Stimulated activated naive CD8-positive, alpha-beta T cell treated with anti-CD3 and anti-CD28 coated beads, Interleukin-15, amount 100 ng/mL, for 72 hours (primary cell): ENCODE data around the gene SDHC.
"Not testable (repeated sequence)": the region's sequence is repeated elsewhere in the genome, so short reads cannot be mapped to it uniquely, and the experiment has no call there.

Experiments
- ATAC-seq: fragments of 150-1000 bp; cut with Tn5 transposase; 2 replicates; pipeline ENCODE4 v1.10.0; 2021; ENCODE audit warnings: mild to moderate bottlenecking, moderate library complexity
- DNase-seq, 2 donors: peaks; one replicate each; pipeline ENCODE4 v3.0.0; 2021 to 2022
- H3K27ac Mint-ChIP-seq, 2 donors: one replicate each; pipeline ENCODE4 v1.8.0; 2022; ENCODE audit warnings: mild to moderate bottlenecking in 2 of 2, mixed read lengths in 2 of 2, moderate library complexity in 2 of 2
- H3K27me3 Mint-ChIP-seq: one replicate; pipeline ENCODE4 v1.8.0; 2022; ENCODE audit warnings: mixed read lengths
- H3K4me1 Mint-ChIP-seq: one replicate; pipeline ENCODE4 v1.8.0; 2022; ENCODE audit warnings: mild to moderate bottlenecking, mixed read lengths
- H3K4me3 Mint-ChIP-seq, 2 donors: one replicate each; pipeline ENCODE4 v1.8.0; 2022; ENCODE audit warnings: mild to moderate bottlenecking in 2 of 2, mixed read lengths in 2 of 2, moderate library complexity in 1 of 2
- H3K9me3 Mint-ChIP-seq, 2 donors: one replicate each; pipeline ENCODE4 v1.8.0; 2022; ENCODE audit warnings: mixed read lengths in 2 of 2

SDHC gene

DNA sequence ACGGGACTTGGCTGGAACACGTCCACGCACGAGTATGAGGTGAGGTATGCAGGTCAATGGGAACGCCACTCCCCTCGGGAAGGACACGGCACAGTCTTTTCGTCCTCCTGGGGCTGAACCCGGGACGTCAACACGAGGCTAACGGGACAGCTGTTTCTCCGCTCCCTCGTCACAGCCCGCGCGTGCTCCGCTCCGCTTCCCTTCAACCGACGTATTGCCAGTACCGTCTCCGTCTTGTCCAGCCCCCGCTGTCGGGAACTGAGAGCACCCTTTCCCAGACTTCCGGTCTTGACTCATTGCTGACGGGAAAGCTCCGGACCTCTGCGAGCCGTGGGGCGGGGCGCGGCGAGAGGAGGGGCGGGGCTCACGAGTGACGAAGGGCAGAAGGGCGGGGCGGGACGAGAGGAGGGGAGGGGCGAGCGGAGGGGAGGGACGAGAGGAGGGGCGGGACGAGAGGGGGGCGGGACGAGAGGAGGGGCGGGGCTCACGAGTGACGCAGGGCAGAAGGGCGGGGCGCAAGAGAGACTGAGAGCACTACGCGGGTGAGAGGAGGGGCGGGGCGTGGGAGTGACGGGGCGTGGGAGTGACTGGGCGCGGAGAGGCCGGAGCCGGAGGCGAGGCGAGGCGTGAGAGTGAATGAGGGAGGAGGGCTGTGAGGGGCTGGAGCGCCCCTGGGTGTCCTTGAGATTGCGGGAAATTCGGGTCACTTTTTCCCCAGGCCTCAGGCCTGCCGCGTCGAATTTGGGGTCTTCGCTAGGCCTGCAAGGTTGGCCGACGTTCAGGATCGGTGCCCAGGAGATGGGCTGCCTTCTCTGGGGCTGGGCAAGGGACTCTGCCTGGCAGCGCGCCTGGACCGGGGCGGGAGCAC, 75.7 kb downstream of the SDHC start:
- Mint-ChIP-seq H3K4me1 (peaks cover 63% of the 10 kb centered on the region), H3K27me3 (no peaks in the 10 kb centered on the region), H3K27ac (peak overlapping the region; percentile 98 to 99), H3K9me3 (no peaks in the 10 kb centered on the region), H3K4me3 (peak overlapping the region; percentile 96)
- DNase-seq (peak; percentile 89 to 92), ATAC-seq (peak; percentile 88)

DNA sequence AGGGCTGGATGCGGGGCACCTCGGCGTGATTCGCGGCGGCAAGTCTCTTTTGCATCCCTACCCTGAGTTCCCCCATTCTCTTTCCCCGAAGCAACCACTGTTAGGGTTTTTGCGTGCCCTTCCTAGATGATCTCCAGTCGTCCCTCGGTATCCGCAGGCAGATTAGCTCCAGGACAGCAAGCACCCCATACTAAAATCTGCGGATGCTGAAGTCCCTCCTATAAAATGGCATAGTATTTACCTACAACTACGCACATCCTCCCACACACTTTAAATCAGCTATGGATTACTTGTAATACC, 76.3 kb downstream of the SDHC start:
- DNase-seq (no peak), ATAC-seq (peak; percentile 39)
- H3K27me3 Mint-ChIP-seq = no peaks in the 10 kb centered on the region
- peak overlapping the region; percentile 98 to 99 for H3K27ac Mint-ChIP-seq
- no peaks in the 10 kb centered on the region for H3K9me3 Mint-ChIP-seq
- H3K4me3 Mint-ChIP-seq = peak overlapping the region; percentile 96
- peaks cover 63% of the 10 kb centered on the region for H3K4me1 Mint-ChIP-seq

GRCh38 chr1:161391136-161391535, 77.0 kb downstream of the SDHC start:
- H3K4me1 Mint-ChIP-seq = peaks cover 60% of the 10 kb centered on the region
- peak overlapping the region; percentile 96 for H3K4me3 Mint-ChIP-seq

GRCh38 chr1:161391611-161392010, 77.4 kb downstream of the SDHC start:
- peaks cover 55% of the 10 kb centered on the region for H3K4me1 Mint-ChIP-seq
- no peak for DNase-seq
- no peak overlapping the region for H3K27ac Mint-ChIP-seq
- peak overlapping the region; percentile 50 to 57 for H3K4me3 Mint-ChIP-seq
- H3K9me3 Mint-ChIP-seq = no peaks in the 10 kb centered on the region
- no peak for ATAC-seq
- H3K27me3 Mint-ChIP-seq = no peaks in the 10 kb centered on the region

More at GRCh38 chr1:161391136-161391535, 77.0 kb downstream of the SDHC start:
- not testable (repeated sequence) for H3K9me3 Mint-ChIP-seq, DNase-seq, H3K27me3 Mint-ChIP-seq, ATAC-seq, H3K27ac Mint-ChIP-seq

GRCh38 chr1:161393151-161393550, 79.0 kb downstream of the SDHC start:
- Mint-ChIP-seq H3K27ac (no peak overlapping the region), H3K4me1 (peaks cover 43% of the 10 kb centered on the region), H3K9me3 (no peaks in the 10 kb centered on the region), H3K4me3 (no peak overlapping the region), H3K27me3 (no peaks in the 10 kb centered on the region)
- ATAC-seq = no peak
- DNase-seq = no peak

GRCh38 chr1:161397038-161397437, 82.9 kb downstream of the SDHC start:
- not testable (repeated sequence) for ATAC-seq, H3K4me3 Mint-ChIP-seq, DNase-seq, H3K9me3 Mint-ChIP-seq, H3K27ac Mint-ChIP-seq, H3K27me3 Mint-ChIP-seq
- peaks cover 44% of the 10 kb centered on the region for H3K4me1 Mint-ChIP-seq

DNA sequence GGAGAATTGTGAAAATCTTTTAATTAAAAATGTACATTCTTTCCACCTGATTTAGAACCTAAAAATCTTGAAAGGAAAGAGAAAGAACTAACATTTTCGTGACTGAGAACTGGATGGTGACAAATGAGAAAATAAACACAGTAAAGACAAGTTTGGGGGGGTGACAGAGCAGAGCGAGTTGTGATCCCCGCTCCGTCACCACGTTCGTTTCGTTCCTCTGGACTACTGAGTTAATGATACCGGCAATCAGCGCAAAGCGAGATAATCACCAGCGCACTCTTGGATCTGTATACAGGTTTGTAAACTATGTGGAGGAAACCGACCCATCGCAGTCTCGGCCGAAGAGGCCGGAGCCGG, 84.7 kb downstream of the SDHC start:
- Mint-ChIP-seq H3K4me1 (peaks cover 32% of the 10 kb centered on the region), H3K27me3 (peaks cover under 1% of the 10 kb centered on the region), H3K9me3 (peaks cover 0 to 3% of the 10 kb centered on the region in 2 donors), H3K27ac (peak overlapping the region; percentile 98 to 100), H3K4me3 (peak overlapping the region; percentile 95 to 97)
- ATAC-seq (peak; percentile 33), DNase-seq (no peak)

DNA sequence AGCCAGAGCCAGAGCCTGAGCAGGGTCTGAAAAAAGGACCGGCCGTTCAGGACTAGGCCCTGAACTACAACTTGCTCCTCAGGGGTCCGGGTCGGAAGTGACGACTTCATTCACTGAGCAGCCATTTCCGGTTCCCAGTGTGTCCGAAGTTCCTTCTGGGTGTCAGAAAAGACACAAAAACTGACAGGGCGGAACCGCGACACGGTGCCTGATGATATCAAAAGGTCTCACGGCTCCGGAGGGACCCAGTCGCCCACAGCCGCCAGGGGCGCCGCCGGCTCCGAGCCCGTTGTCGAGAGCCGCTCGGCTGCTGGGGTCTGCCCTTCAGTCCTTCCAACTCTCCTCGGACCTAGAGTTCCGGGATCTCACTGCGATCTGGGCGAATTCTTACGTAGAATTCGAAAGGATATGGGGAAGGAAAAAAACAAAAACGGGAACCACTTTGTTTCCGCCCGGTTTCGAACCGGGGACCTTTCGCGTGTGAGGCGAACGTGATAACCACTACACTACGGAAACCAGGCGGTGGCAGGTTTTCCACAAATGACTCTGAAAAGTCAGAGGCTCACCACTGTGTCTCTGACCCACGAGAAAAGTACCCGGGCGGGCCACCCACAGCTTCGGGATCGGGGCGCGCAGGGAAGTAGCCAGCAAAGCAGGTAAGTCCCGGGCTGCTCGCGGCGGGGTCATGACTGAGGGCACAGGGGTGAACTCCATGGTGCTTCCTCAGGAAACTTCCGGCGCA, 85.2 kb downstream of the SDHC start:
- DNase-seq (peak; percentile 90 to 94), ATAC-seq (peak; percentile 91)
- peak overlapping the region; percentile 95 to 97 for H3K4me3 Mint-ChIP-seq
- H3K27me3 Mint-ChIP-seq = peaks cover 6% of the 10 kb centered on the region
- peak overlapping the region; percentile 98 to 100 for H3K27ac Mint-ChIP-seq
- H3K4me1 Mint-ChIP-seq = peaks cover 37% of the 10 kb centered on the region
- H3K9me3 Mint-ChIP-seq = peaks cover 0 to 3% of the 10 kb centered on the region in 2 donors

GRCh38 chr1:161402446-161402845, 88.3 kb downstream of the SDHC start:
- peaks cover 37% of the 10 kb centered on the region for H3K4me1 Mint-ChIP-seq
- no peak overlapping the region for H3K27ac Mint-ChIP-seq

GRCh38 chr1:161404051-161404597, 89.9 kb downstream of the SDHC start:
- ATAC-seq = no peak
- H3K4me1 Mint-ChIP-seq = peaks cover 33% of the 10 kb centered on the region
- H3K27ac Mint-ChIP-seq = no peak overlapping the region
- H3K4me3 Mint-ChIP-seq = peak overlapping the region in 1 of 2 donors; percentile 0
- H3K27me3 Mint-ChIP-seq = peaks cover 8% of the 10 kb centered on the region
- peaks cover 0 to 3% of the 10 kb centered on the region in 2 donors for H3K9me3 Mint-ChIP-seq
- no peak for DNase-seq

More at GRCh38 chr1:161402446-161402845, 88.3 kb downstream of the SDHC start:
- H3K4me3 Mint-ChIP-seq = no peak overlapping the region
- peaks cover 0 to 3% of the 10 kb centered on the region in 2 donors for H3K9me3 Mint-ChIP-seq
- H3K27me3 Mint-ChIP-seq = peaks cover 8% of the 10 kb centered on the region
- no peak for DNase-seq
- no peak for ATAC-seq

- not testable (repeated sequence) for H3K4me3 Mint-ChIP-seq, H3K9me3 Mint-ChIP-seq, H3K27me3 Mint-ChIP-seq, ATAC-seq, H3K27ac Mint-ChIP-seq, DNase-seq
- H3K4me1 Mint-ChIP-seq = peaks cover 31% of the 10 kb centered on the region
Measured at GRCh38 chr1:161406551-161406950, 92.4 kb downstream of the SDHC start.

DNA sequence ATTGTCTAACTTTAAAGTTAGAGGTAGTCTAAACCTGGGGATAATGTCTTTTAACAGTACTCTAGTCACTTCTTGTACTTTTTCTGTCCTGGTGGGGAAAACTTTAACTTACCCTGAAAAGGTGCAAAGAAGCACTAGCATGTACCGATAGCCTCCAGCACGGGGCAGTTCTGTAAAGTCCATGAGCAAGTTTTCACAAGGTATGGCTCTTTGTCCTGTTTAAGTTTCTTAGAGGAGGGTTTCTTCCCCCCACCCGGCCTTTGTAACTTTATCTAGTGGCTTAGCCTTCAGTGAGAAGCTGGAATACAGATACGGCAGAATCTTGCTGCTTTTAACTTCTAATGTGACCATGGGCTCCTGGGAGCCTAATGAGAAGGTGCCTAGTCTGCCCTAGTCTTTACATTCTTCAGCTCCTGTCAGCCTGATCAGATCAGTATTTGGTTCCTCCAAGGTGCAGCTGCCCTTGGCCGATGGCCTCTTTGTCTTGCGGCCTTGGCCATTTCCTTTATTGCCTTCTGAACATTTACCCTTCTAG, 93.3 kb downstream of the SDHC start:
- Mint-ChIP-seq H3K27me3 (peaks cover 8% of the 10 kb centered on the region), H3K27ac (no peak overlapping the region), H3K4me1 (peaks cover 31% of the 10 kb centered on the region), H3K9me3 (no peaks in the 10 kb centered on the region), H3K4me3 (no peak overlapping the region)
- no peak for ATAC-seq
- DNase-seq = no peak

GRCh38 chr1:161408429-161409052, 94.4 kb downstream of the SDHC start:
- H3K4me1 Mint-ChIP-seq = peaks cover 31% of the 10 kb centered on the region
- no peak overlapping the region for H3K4me3 Mint-ChIP-seq
- no peaks in the 10 kb centered on the region for H3K9me3 Mint-ChIP-seq
- ATAC-seq (no peak), DNase-seq (no peak)
- H3K27ac Mint-ChIP-seq = no peak overlapping the region
- peaks cover 8% of the 10 kb centered on the region for H3K27me3 Mint-ChIP-seq

- Mint-ChIP-seq H3K27ac (peak overlapping the region; percentile 28 to 73), H3K4me3 (peak overlapping the region; percentile 24 to 66), H3K4me1 (peaks cover 23% of the 10 kb centered on the region)
- H3K9me3 Mint-ChIP-seq, H3K27me3 Mint-ChIP-seq, DNase-seq: not testable (repeated sequence)
- peak; percentile 53 for ATAC-seq
Measured at GRCh38 chr1:161409848-161410635, 95.9 kb downstream of the SDHC start.

- DNase-seq, H3K9me3 Mint-ChIP-seq, H3K27ac Mint-ChIP-seq, ATAC-seq, H3K4me3 Mint-ChIP-seq, H3K27me3 Mint-ChIP-seq: not testable (repeated sequence)
- H3K4me1 Mint-ChIP-seq = peaks cover 23% of the 10 kb centered on the region
Measured at GRCh38 chr1:161410636-161410970, 96.4 kb downstream of the SDHC start.
